Measurements from ENCODE around the gene OCA2. TPM values are rescaled to one million over a fixed set of nuclear protein-coding genes. Genes with fewer than 3 reads are reported as not detected.
A peak's percentile ranks its signal among the peaks of the same experiment; 100 is the strongest.

Gene OCA2
- polyA plus RNA-seq, 3 donors: not detected

DNA sequence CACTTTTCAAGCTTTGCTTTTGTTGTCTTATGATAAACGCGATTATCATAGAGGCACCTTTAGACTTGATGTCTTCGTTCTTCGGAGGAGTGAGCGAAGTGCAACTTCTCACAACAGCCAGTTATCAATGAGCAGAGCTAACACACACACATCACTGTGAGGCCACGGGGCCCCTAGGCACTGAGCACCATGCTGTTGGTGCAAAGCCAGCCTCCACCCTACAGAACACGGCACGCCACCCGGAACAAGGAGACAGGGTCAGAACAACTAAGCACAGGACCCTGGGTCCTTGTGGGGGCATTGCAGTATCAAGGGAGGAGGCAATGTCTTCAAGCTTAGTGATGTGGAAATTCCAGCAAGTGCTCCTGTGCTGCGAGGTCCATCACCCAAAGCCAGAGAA is 244.5 kb downstream of the OCA2 start:
- no peak for TF ChIP-seq CTCF (IDR thresholded peaks at IDR 0.05)
- H3K27ac ChIP-seq (ENCODE audit: low read depth in 1 of 2, low read length in 2 of 2): no peak overlapping the region
- peaks cover 15 to 39% (median 23%) of the 10 kb centered on the region in 7 donors for H3K9me3 Mint-ChIP-seq
- no peaks in the 10 kb centered on the region for H3K4me1 Mint-ChIP-seq
- H3K9me3 ChIP-seq (replicated peaks in 1 of 2; ENCODE audit: control insufficient read depth in 1 of 2, insufficient read depth in 1 of 2, low read length in 2 of 2): peaks cover 42 to 46% of the 10 kb centered on the region in 2 donors
- H3K36me3 Mint-ChIP-seq: no peaks in the 10 kb centered on the region
- no peak overlapping the region for H3K27ac Mint-ChIP-seq
- peaks cover 0 to 2% (median 0%) of the 10 kb centered on the region in 3 donors for H3K27me3 Mint-ChIP-seq (ENCODE audit: low read depth in 3 of 3)
- no peaks in the 10 kb centered on the region for H3K36me3 ChIP-seq (replicated peaks in 1 of 2; ENCODE audit: control insufficient read depth in 1 of 2, insufficient read depth in 2 of 2, low read length in 2 of 2)
- H3K4me2 ChIP-seq (replicated peaks; ENCODE audit: extremely low read depth, low read length, poor library complexity, severe bottlenecking): no peak overlapping the region
- no peaks in the 10 kb centered on the region for H3K79me2 ChIP-seq (ENCODE audit: insufficient read depth, low read length)
- no peak overlapping the region for H3K4me3 ChIP-seq (replicated peaks in 1 of 3; ENCODE audit: low read depth in 2 of 3, low read length in 3 of 3)
- no peaks in the 10 kb centered on the region for H3K27me3 ChIP-seq (ENCODE audit: control insufficient read depth in 2 of 2, insufficient read depth in 2 of 2, low read length in 2 of 2)
- no peaks in the 10 kb centered on the region for H4K20me1 ChIP-seq (ENCODE audit: insufficient read depth, low read length)
- H3K4me1 ChIP-seq (ENCODE audit: control insufficient read depth in 1 of 2, insufficient read depth in 2 of 2, low read length in 2 of 2): no peaks in the 10 kb centered on the region
- H3K9ac ChIP-seq (ENCODE audit: insufficient read depth, low read length, poor library complexity, severe bottlenecking): no peak overlapping the region
- DNase-seq: no peak
- intact Hi-C loops (cut with micrococcal nuclease): no loop called here
- H3K4me3 Mint-ChIP-seq: no peak overlapping the region
- H2AFZ ChIP-seq (ENCODE audit: insufficient read depth, low read depth, low read length, poor library complexity, severe bottlenecking): no peak overlapping the region
- 100% methylated on average over 6 of the region's 10 CpGs for WGBS (ENCODE audit: insufficient coverage)

DNA sequence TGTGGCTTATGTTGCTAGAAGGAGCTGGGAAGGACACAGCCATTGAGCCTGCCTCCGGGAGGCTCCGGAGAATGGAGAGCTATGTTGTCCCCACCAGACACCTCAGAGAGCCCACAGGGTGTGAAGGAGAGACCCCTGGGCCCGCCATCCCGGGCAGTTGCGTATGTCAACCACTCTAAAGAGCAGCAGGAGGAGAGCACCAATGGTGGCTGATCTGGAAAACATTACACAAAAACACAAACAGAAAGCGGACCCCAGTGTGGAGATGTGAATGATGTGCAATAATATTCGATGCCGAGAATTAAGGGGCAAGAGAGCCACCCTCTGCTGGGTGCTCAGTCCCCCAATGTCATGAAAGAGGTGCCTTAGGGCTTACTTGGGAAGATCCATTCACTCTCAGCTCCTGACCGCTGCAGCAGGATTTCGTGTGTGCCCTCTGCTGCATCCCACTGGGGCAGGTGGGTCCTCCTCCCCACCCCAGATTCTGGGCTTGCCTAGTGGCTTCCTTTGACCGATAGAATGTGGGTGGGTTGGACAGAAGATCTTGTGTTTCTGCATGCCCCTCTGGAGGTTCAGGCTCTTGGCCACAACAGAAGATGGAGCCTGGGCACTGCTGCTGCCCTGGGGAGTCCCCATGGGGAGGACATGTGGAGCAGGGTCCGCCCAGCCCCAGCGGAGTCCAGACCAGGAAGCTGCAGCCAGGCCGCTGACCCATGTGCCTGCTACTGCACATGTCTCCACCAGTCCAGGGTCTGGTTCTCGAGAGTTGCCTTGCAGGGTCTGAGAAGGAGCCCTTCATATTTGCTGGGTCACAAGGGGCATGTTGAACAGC is 245.3 kb downstream of the OCA2 start:
- WGBS (ENCODE audit: insufficient coverage): 92% methylated on average over 8 of the region's 15 CpGs
- Histone ChIP-seq H4K20me1 (ENCODE audit: insufficient read depth, low read length) (no peaks in the 10 kb centered on the region), H3K9ac (ENCODE audit: insufficient read depth, low read length, poor library complexity, severe bottlenecking) (no peak overlapping the region), H3K27me3 (ENCODE audit: control insufficient read depth in 2 of 2, insufficient read depth in 2 of 2, low read length in 2 of 2) (no peaks in the 10 kb centered on the region), H3K9me3 (replicated peaks in 1 of 2; ENCODE audit: control insufficient read depth in 1 of 2, insufficient read depth in 1 of 2, low read length in 2 of 2) (peaks cover 47 to 53% of the 10 kb centered on the region in 2 donors), H3K36me3 (replicated peaks in 1 of 2; ENCODE audit: control insufficient read depth in 1 of 2, insufficient read depth in 2 of 2, low read length in 2 of 2) (no peaks in the 10 kb centered on the region), H3K4me1 (ENCODE audit: control insufficient read depth in 1 of 2, insufficient read depth in 2 of 2, low read length in 2 of 2) (no peaks in the 10 kb centered on the region), H3K27ac (ENCODE audit: low read depth in 1 of 2, low read length in 2 of 2) (no peak overlapping the region), H2AFZ (ENCODE audit: insufficient read depth, low read depth, low read length, poor library complexity, severe bottlenecking) (no peak overlapping the region), H3K79me2 (ENCODE audit: insufficient read depth, low read length) (no peaks in the 10 kb centered on the region), H3K4me2 (replicated peaks; ENCODE audit: extremely low read depth, low read length, poor library complexity, severe bottlenecking) (no peak overlapping the region), H3K4me3 (replicated peaks in 1 of 3; ENCODE audit: low read depth in 2 of 3, low read length in 3 of 3) (no peak overlapping the region)
- no peak overlapping the region for H3K4me3 Mint-ChIP-seq
- H3K27me3 Mint-ChIP-seq (ENCODE audit: low read depth in 3 of 3): peaks cover 0 to 2% (median 0%) of the 10 kb centered on the region in 3 donors
- DNase-seq: no peak
- intact Hi-C loops (cut with micrococcal nuclease): no loop called here
- H3K4me1 Mint-ChIP-seq: no peaks in the 10 kb centered on the region
- TF ChIP-seq CTCF (IDR thresholded peaks at IDR 0.05): no peak
- peaks cover 22 to 44% (median 30%) of the 10 kb centered on the region in 7 donors for H3K9me3 Mint-ChIP-seq
- peak overlapping the region in 1 of 7 donors; percentile 4 for H3K27ac Mint-ChIP-seq
- H3K36me3 Mint-ChIP-seq: no peaks in the 10 kb centered on the region
